ENCODE measurements around the gene ZCCHC24.

ZCCHC24 gene

GRCh38 chr10:79446758-79447084, 1.3 kb upstream of the ZCCHC24 start:
- H2AFZ ChIP-seq (ENCODE audit: low read depth) = no peak overlapping the region
- H3K27ac ChIP-seq = no peak overlapping the region
- no peak overlapping the region for H3K4me2 ChIP-seq
- H3K79me2 ChIP-seq (ENCODE audit: insufficient read depth, low read depth) = no peaks in the 10 kb centered on the region
- no peak overlapping the region for H3K9ac ChIP-seq
- no peak overlapping the region for H3K4me3 ChIP-seq (IDR thresholded peaks at IDR 0.05; ENCODE audit: insufficient read depth, low read depth, low read length)
- H3K4me1 ChIP-seq (ENCODE audit: low read depth, poor library complexity, severe bottlenecking) = peaks cover 15% of the 10 kb centered on the region
- H3K36me3 ChIP-seq (ENCODE audit: insufficient read depth) = no peaks in the 10 kb centered on the region
- H3K27me3 ChIP-seq (ENCODE audit: insufficient read depth, low read depth) = no peaks in the 10 kb centered on the region
- H4K20me1 ChIP-seq (ENCODE audit: insufficient read depth) = no peaks in the 10 kb centered on the region
- TF ChIP-seq, protein P1, sequence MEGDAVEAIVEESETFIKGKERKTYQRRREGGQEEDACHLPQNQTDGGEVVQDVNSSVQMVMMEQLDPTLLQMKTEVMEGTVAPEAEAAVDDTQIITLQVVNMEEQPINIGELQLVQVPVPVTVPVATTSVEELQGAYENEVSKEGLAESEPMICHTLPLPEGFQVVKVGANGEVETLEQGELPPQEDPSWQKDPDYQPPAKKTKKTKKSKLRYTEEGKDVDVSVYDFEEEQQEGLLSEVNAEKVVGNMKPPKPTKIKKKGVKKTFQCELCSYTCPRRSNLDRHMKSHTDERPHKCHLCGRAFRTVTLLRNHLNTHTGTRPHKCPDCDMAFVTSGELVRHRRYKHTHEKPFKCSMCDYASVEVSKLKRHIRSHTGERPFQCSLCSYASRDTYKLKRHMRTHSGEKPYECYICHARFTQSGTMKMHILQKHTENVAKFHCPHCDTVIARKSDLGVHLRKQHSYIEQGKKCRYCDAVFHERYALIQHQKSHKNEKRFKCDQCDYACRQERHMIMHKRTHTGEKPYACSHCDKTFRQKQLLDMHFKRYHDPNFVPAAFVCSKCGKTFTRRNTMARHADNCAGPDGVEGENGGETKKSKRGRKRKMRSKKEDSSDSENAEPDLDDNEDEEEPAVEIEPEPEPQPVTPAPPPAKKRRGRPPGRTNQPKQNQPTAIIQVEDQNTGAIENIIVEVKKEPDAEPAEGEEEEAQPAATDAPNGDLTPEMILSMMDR (conservative IDR thresholded peaks at IDR 0.05; ENCODE audit: low read depth, low read length) = no peak

DNA sequence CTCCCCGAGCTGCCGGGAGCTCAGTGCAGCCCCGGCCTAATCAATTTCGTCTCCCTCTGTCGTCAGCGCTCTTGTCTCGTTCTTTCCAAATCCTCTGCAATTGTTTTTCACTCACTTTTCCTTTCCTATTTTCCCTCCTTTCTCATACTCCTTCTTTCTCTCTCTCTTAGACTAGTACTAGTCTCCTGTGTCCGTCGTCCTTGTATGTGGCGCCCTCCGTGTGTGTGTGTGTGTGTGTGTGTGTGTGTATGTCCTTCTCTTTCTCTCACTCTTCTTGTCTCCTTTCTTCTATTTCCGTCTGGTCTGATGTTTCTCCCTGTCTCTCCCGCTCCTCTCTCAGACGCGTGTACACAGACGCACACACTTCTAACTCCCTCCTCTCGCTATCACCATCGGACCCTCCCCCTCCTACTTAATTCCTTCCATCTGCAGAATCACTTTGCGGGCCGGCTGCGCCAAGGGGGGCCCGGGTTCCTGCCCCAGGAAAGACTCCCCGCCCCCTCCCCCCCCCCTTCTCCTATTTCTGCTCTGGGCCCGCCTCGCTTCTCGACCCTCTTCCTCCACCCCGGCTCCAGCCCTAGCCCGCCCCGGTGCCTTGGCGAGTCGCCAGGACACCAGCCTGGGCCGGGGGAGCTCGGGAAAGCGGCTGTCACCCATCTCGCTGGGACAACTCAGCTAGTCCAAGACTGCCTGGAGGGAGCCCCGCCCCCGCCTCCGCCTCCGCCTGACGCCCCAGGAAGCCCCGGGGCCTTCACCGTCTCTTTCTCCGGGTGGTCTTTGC, 743 bp upstream of the ZCCHC24 start:
- H3K4me1 ChIP-seq (ENCODE audit: low read depth, poor library complexity, severe bottlenecking) = peaks cover 15% of the 10 kb centered on the region
- peak overlapping the region; percentile 83 for H2AFZ ChIP-seq (ENCODE audit: low read depth)
- no peak overlapping the region for H3K27ac ChIP-seq
- peak overlapping the region; percentile 91 for H3K4me2 ChIP-seq
- TF ChIP-seq, protein P1 (conservative IDR thresholded peaks at IDR 0.05; ENCODE audit: low read depth, low read length) = no peak
- H3K36me3 ChIP-seq (ENCODE audit: insufficient read depth) = no peaks in the 10 kb centered on the region
- H3K79me2 ChIP-seq (ENCODE audit: insufficient read depth, low read depth) = no peaks in the 10 kb centered on the region
- H3K4me3 ChIP-seq (IDR thresholded peaks at IDR 0.05; ENCODE audit: insufficient read depth, low read depth, low read length) = no peak overlapping the region
- no peaks in the 10 kb centered on the region for H3K27me3 ChIP-seq (ENCODE audit: insufficient read depth, low read depth)
- H4K20me1 ChIP-seq (ENCODE audit: insufficient read depth) = no peaks in the 10 kb centered on the region
- H3K9ac ChIP-seq = no peak overlapping the region

GRCh38 chr10:79444199-79445119, 965 bp downstream of the ZCCHC24 start:
- no peaks in the 10 kb centered on the region for H3K79me2 ChIP-seq (ENCODE audit: insufficient read depth, low read depth)
- no peak overlapping the region for H3K27ac ChIP-seq
- H3K27me3 ChIP-seq (ENCODE audit: insufficient read depth, low read depth) = no peaks in the 10 kb centered on the region
- H3K4me3 ChIP-seq (IDR thresholded peaks at IDR 0.05; ENCODE audit: insufficient read depth, low read depth, low read length) = peak overlapping the region; percentile 39
- no peaks in the 10 kb centered on the region for H3K36me3 ChIP-seq (ENCODE audit: insufficient read depth)
- no peak overlapping the region for H3K9ac ChIP-seq
- peak overlapping the region; percentile 70 for H3K4me2 ChIP-seq
- H3K4me1 ChIP-seq (ENCODE audit: low read depth, poor library complexity, severe bottlenecking) = peaks cover 15% of the 10 kb centered on the region
- peak overlapping the region; percentile 78; the same call in 1 of the 2 replicates for H2AFZ ChIP-seq (ENCODE audit: low read depth)
- no peaks in the 10 kb centered on the region for H4K20me1 ChIP-seq (ENCODE audit: insufficient read depth)
- TF ChIP-seq, protein P1 (conservative IDR thresholded peaks at IDR 0.05; ENCODE audit: low read depth, low read length) = no peak

DNA sequence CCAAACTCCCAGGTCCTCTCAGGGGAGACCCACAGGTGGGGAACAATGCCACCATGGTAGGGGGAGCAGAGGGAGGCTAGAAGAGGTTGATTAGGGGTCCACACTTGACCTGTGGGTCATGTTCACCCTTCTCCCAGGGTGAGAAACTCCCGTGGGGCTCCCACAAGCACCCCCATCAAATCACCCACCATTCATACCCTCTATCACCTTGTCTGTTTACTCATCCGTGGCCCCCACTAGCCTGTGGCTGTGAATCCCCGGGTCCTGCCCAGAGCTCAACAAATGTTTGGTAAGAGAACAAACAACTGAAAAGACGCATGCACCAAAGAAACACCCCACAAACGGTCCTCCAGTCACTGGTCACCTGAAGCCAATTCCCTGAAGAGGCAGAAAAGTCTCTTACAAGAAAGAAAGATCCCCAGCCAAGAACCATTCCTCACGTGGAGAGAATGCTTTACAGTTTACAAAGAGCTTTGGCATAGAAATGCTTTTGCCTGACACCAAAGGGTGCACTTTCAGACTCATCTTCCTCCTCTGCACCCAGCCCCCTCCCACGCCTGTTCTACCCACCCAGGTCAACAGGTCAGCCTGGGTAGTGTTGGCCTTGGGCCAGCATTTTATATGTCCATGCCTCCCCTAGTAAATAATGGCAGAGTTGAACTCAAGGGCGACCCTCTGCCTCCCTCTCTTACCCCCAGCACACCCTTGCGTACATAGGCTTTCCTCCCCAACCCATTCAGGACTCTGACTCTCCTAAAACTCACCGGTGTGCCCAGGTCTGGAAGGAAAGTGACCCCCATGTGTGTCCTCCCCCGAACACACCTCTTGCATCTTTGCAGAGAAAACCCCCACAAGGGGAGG, 1.9 kb downstream of the ZCCHC24 start:
- no peaks in the 10 kb centered on the region for H4K20me1 ChIP-seq (ENCODE audit: insufficient read depth)
- H3K79me2 ChIP-seq (ENCODE audit: insufficient read depth, low read depth) = no peaks in the 10 kb centered on the region
- H3K4me3 ChIP-seq (IDR thresholded peaks at IDR 0.05; ENCODE audit: insufficient read depth, low read depth, low read length) = no peak overlapping the region
- no peak overlapping the region; the same call in 1 of the 2 replicates for H2AFZ ChIP-seq (ENCODE audit: low read depth)
- no peak overlapping the region for H3K27ac ChIP-seq
- H3K4me2 ChIP-seq = peak overlapping the region; percentile 70
- no peaks in the 10 kb centered on the region for H3K36me3 ChIP-seq (ENCODE audit: insufficient read depth)
- TF ChIP-seq, protein P1 (conservative IDR thresholded peaks at IDR 0.05; ENCODE audit: low read depth, low read length) = no peak
- peaks cover 15% of the 10 kb centered on the region for H3K4me1 ChIP-seq (ENCODE audit: low read depth, poor library complexity, severe bottlenecking)
- no peak overlapping the region for H3K9ac ChIP-seq
- no peaks in the 10 kb centered on the region for H3K27me3 ChIP-seq (ENCODE audit: insufficient read depth, low read depth)
